Measurements from ENCODE around the gene GPR78.

Gene GPR78, protein sequence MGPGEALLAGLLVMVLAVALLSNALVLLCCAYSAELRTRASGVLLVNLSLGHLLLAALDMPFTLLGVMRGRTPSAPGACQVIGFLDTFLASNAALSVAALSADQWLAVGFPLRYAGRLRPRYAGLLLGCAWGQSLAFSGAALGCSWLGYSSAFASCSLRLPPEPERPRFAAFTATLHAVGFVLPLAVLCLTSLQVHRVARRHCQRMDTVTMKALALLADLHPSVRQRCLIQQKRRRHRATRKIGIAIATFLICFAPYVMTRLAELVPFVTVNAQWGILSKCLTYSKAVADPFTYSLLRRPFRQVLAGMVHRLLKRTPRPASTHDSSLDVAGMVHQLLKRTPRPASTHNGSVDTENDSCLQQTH

GRCh38 chr4:8580321-8581093 is at the start of gene GPR78:
TSS of gene GPR78 (plus strand) at chr4:8580392. CDS start at chr4:8580983, 591 bp downstream.
- peak; percentile 18 for DNase-seq

- DNase-seq: no peak
Observed at GRCh38 chr4:8532245-8532781, 47.9 kb upstream of the GPR78 start.

- DNase-seq: no peak
Observed at GRCh38 chr4:8533274-8533865, 46.8 kb upstream of the GPR78 start.

DNA sequence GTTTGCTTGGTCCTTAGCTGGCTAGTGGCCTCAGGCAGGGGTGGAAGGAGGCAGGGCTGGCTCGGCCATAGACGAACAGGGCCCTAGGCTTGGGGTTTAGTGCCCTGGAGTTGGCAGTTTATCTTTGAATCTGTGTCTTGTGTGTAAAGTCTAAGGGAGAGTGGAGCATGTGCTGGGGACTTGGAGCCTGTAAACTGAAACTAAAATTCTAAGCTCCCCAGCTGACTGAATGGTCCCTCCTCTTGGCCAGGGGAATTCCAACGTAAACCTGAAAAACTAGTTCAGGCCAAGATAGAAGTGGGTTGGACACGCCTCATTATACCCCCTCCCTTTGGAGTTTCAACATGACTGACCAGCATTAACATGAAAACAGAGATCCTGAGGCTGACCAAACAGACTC is 46.1 kb upstream of the GPR78 start:
- peak; percentile 36 for DNase-seq

DNA sequence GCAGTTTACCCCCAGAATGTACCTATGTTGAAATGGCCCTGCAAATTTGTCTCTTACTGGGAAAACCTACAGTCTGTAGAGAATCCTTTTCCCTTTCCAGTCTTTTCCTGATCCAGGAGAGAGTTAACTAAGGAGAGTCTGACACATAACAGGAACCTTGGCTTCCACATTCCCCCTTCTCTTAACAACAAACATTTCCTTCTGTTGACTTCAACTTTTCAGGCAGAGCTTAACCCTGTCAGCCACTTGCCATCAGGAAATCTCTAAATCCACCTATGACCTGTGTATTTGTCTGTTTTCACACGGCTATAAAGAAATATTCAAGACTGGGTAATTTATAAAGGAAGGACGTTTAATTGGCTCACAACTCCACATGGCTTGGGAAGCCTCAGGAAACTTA is 45.6 kb upstream of the GPR78 start:
- DNase-seq: no peak

DNA sequence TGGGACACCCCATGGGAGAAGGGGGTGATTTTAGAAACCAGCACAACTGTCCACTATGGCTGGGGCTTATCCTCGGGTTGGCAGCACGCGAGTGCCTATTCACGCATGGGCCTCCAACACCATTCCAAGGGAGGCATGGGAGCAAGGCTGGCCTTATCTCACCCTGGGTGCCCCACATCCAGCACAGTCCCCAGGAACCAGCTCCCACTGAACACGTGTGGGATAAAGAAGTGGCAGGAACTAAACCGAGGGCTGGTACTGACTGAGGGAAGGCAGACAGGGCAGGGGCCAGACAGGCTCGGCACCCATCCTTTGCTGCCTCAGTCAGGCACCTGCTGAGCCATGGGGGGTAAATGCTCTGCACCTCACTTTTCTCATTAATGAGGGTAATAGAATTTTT is 43.7 kb upstream of the GPR78 start:
- DNase-seq: no peak

- DNase-seq: no peak
Observed at GRCh38 chr4:8537041-8537461, 43.1 kb upstream of the GPR78 start.

DNA sequence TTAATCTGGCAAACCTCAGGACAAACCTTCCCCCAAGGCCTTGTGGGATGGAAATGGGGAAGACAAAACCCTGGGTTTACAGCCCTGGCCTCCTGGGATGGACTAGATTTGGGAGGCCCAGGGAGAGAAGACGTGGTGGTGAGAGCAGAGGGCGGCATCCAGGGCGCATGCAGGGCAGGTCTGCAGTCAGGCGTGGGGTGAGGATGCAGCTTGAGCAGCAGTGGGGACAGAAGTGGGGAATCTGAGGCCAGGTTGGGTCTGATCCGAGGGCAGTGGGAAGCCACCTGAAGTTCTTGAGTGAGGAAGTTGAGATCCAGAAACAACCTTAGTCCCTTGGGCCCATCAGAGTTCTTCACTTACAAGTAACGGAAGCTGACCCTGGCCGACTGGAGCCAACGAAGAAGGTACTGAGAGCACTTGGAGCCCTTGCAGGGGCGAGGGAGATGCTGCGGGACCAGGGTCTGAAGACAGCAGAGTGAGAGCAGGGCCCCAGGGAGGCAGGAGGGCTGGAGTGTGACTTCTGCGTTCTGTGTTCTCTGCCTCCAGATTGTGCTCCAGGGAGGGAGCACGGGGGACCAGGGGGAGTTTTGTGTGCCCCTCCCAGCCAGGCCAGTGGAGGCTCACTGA is 42.0 kb upstream of the GPR78 start:
- DNase-seq: no peak

GRCh38 chr4:8538703-8539567 is 41.3 kb upstream of the GPR78 start:
- DNase-seq: no peak

DNA sequence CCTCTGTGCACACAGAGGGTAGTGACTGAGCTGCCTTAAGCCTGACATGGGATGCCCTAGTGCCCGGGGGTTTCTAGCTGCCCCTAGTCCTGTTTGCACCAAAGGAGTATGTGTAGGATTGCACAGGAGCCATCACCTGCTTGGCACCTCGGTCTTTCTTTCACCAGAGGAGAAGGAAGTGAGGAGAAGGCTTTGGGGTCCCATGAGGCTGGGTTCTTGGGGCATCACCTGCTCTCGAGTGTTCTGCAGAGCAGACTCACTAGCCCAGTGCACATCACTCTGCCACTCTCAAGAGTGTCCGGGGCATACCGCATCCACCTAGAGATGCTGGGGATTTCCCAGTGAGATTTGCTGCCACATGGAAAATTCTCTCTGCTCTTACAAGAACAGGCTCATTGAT is 40.5 kb upstream of the GPR78 start:
- DNase-seq: no peak

DNA sequence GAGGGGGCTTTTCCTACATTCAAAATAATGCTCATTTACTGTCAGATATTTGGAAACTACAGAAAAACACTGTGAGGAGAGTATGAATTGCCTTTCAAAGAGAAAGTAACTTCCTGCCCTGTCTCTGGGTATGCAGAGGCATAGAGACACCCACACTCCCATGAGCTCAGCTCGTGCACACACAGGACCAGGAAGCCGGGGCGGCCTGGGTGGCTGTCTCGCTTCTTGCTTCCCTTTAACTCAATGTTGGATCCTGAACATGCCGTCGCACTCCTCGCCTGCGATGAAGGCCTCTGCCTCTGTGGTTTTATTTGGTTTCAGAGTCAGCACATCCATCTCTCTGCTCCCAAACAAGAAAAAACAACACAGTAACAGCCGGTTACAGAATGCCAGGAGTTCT is 40.1 kb upstream of the GPR78 start:
- DNase-seq: no peak

DNA sequence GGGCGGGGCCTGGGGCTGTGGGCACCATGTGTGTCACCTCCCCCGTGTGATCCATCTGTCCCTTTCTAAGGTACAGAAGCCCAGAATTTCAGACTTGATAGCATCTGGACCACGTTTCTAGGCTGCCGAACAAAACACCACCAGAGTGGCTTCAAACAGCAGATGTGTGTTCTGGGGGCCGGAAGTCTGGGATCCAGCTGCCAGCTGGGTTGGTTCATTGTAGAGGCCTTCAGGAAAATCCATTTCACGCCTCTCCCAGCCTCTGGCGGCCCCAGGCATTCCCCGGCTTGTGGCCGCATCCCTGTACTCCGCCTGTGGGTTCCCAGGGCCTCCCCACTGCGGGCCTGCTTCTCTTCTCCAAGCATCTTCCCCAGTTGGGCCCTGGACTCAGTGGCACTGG is 39.6 kb upstream of the GPR78 start:
- no peak for DNase-seq

- DNase-seq: no peak
Observed at GRCh38 chr4:8540991-8541390, 39.2 kb upstream of the GPR78 start.

DNA sequence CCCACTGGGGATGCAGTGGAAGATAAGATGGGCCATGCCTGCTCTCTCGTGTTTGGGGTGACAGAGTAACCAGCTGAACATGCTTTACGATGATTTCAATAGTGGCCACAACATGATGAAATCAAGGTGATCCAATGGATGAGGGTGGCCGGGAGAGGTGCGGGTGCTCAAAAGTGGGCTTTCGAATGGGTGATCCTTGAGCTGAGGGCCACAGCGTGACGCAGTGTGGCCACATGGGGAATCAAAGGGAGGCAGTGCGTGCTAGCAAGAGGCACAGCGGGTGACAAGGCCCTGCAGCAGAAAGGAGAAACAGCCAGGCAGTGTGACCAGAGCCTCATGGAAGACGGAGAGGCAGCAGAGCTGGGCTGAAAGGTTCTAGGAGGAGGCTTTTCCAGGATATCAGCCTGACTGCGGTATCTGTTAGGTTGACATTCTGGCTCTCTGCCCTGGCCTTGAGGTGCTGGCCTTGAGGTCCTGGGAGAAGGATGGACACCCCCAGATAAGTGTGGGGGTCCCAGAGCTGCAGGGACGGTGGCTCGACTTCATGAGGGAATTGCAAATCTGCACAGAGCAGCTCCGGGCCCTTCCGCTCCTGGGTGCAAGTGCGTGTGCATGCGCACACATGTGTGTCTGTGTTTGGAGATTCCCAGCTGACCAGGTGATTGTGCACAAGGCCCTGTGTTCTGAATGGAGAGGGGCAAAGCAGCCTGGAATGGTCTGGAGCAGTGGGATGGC is 38.0 kb upstream of the GPR78 start:
- DNase-seq: no peak

DNA sequence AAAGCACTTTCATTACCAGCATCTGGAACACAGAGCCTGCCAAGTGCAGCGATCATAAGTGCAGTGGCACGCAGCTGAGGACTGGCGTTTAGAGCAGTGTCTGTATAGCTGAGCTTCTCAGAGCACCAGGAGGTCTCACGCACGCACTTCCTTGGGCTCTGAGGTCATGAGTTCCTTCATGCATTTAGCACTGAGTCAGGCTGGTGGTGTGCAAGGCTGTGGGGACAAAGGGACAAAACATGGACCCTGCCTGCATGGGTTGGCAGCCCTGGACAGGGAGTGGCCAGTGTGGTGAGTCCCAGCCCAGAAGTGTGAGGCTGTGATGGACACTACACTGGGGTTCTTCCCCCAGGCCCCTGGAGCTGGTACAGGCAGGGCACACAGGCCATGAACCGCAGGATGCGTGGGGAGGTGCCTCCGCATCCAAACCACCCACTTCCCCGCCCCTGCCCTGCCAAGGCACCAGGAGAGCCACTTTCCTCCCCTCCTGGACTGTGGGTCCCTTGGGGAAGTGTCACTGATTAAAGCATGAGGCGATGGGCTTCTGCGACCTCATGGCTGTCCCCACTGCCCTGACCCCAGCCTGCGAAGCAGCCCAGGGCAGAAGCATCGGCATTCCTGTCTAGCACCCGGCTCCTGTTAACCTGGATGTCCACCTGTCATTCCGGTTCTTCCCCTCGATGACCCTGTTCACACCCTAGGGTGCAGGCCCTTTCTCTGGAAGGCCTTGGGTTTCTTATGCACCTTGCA is 37.2 kb upstream of the GPR78 start:
- no peak for DNase-seq

DNA sequence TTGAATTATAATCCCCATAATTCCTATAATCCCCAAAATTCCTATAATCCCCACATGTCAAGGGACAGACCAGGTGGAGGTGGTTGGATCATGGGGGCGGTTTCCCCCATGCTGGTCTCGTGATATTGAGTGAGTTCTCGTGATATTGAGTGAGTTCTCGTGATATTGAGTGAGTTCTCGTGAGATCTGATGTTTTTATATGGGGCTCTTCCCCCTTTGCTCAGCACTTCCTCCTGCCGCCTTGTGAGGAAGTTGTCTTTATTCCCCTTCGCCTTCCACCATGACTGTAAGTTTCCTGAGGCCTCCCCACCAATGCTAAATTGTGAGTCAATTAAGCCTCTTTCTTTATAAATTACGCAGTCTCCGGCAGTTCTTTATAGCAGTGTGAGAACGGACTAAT is 36.6 kb upstream of the GPR78 start:
- DNase-seq: no peak

DNA sequence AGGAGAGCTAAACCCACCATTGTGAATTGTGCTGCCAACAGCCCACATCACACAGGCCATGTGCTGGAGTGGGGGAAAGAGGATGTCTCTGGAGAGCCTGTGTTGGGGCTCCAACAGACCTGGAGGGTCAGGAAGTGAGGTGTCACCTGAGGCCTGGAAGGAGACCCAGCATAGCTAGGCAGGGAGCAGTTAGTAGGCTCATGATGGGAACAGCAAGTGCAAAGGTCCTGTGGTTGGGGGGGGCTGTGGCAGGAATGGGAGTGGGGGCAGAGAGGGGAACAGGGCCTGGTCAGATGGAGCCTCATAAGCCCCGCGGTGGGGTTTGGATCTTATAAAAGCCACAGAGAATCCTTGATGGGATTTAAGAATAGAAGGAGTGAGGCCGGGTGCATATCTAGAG is 35.9 kb upstream of the GPR78 start:
- DNase-seq: no peak

DNA sequence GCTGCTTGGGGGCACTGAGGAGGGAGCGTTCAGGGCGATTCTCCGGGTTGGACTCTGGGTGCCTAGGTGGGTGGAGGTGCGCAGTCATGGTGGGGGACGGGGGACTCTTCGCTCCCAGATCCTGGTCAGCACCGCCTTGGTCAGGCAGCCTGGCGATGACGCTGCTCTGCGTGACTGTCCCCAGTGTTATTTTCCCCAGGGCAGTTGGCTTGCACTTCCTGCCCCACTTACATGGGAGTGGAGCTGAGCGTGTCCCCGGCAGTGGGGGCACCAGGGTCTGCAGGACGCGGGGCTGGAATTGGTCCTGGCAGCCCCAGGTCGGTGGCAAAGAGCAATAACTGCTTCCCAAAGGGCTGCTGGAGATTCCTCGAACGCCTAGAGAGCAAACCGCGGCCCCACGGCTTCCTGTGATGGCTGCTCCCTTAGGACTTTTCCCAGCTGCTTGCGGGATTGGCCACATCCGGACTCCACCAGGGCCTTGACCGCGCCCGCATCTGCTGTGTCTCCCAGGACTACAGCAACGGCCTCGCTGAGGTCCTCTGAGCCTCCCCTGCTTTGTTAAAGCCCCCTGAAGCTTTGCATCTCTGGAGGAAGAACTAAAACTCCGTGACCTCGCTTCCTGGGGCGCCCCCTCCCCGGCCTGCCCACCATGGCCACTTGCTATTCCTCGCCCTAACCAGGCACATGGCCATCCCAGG is 35.3 kb upstream of the GPR78 start:
- no peak for DNase-seq

DNA sequence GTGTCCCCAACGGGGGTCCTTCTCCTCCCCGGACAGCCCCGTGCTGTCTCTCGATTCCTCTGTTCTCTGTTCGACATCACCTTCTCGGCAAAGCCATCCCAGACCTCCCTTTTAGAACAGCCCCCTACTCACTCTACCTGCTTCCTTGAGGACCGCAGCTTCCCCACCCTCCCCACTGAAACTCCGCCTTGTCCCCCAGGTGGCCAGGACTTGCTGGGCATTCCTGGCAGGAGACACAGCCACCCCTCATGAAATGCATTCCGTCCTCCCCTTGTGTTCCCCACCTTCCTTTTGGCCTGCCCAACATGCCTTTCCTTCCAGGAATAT is 34.8 kb upstream of the GPR78 start:
- no peak for DNase-seq

DNA sequence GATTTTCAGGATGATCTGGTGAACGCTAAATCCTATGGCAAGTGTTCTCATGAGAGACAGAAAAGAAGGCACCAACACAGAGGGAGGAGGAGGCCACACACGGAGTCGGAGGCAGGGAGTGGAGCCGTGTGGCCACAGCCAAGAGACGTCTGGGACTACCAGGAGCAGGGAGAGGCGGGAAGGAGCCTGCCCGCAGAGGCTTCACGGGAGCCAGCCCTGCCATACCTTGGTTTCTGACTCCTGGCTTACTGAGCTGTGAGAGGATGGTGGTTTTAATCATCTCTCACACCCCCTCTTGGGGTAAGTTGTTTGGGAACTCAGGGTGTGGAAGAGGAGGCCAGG is 33.5 kb upstream of the GPR78 start:
- no peak for DNase-seq
